Neuron (in vitro differentiated cells): Measurements from ENCODE around the gene NLRC5.
"Not testable (repeated sequence)": the region's sequence is repeated elsewhere in the genome, so short reads cannot be mapped to it uniquely, and the experiment has no call there.

Source experiments
- H2AFZ ChIP-seq: one replicate; pipeline ENCODE4 v1.6.1; 2013; ENCODE audit warnings: low read depth, mild to moderate bottlenecking, inconsistent platforms, low read length, moderate library complexity
- H3K27me3 ChIP-seq: one replicate; pipeline ENCODE4 v1.6.1; 2013; ENCODE audit warnings: low read length; ENCODE audit not compliant: insufficient read depth
- H3K36me3 ChIP-seq: one replicate; pipeline ENCODE4 v1.6.1; 2013; ENCODE audit warnings: low read length; ENCODE audit not compliant: insufficient read depth
- H3K4me1 ChIP-seq: one replicate; pipeline ENCODE4 v1.6.1; 2013; ENCODE audit warnings: low read length; ENCODE audit not compliant: insufficient read depth
- H3K4me3 ChIP-seq: 2 replicates; pipeline ENCODE4 v1.5.1; 2013; ENCODE audit warnings: mild to moderate bottlenecking, low read length, moderate library complexity
- H3K9me3 ChIP-seq: one replicate; pipeline ENCODE4 v1.6.1; 2013; ENCODE audit warnings: low read length

Gene NLRC5

DNA sequence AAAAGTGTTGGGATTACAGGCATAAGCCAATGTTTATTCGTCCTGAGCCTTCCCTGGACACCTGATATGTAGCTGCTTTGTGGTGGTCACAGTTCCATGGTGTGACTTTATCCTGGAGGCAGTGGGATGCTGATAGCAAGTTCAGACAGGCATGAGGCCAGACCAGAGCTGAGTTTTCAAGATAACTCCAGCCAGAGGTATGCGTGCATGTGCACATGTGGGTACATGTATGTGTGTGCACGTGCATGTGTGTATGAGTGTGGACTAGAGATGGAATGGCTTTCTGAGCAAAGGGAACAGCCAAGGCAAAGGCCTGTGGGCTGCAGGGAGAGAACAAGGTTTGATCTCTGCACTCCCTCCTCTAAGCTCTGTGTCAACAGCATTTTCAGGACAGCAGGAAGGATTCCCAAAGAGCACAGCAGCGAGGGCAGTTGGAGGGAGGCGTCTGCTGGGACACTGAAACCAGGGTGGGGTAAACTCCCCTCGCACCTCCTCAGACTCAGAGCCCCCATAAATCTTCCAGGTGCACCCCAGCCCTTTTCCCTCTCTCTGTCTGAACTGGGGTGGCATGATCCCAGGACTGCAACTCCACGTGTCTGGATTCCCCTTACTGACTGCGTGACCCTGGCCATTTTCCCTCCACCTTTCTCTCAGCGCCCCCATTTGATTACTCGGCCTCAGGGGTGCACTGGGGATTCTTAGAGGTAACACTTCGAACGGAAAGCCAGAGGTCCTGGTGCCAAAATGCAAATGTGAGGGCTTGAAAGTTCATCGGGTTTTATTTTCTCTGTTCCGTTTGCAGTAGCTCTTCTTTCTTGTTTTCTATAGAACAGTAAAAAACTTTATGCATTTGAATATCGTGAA lies 15.3 kb downstream of the NLRC5 start:
- Histone ChIP-seq H3K4me1 (no peaks in the 10 kb centered on the region), H3K27me3 (peaks cover 11% of the 10 kb centered on the region), H2AFZ (no peak overlapping the region), H3K4me3 (no peak overlapping the region), H3K36me3 (no peaks in the 10 kb centered on the region), H3K9me3 (no peaks in the 10 kb centered on the region)

DNA sequence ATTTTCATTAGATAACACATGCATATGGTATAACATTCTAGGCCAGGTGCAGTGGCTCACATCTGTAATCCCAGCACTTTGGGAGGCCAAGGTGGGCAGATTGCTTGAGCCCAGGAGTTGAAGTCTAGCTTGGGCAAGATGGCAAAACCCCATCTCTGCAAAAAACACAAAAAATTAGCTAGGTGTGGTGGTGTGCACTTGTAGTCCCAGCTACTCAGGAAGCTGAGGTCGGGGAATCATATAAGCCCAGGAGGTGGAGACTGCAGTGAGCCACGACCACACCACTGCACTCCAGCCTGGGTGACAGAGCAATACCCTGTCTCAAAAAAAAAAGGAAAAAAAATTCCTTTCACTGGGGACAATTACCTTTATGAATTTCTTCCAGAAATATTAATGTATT lies 16.2 kb downstream of the NLRC5 start:
- H2AFZ ChIP-seq, H3K4me1 ChIP-seq, H3K9me3 ChIP-seq, H3K36me3 ChIP-seq, H3K4me3 ChIP-seq: not testable (repeated sequence)
- H3K27me3 ChIP-seq = peaks cover 11% of the 10 kb centered on the region

DNA sequence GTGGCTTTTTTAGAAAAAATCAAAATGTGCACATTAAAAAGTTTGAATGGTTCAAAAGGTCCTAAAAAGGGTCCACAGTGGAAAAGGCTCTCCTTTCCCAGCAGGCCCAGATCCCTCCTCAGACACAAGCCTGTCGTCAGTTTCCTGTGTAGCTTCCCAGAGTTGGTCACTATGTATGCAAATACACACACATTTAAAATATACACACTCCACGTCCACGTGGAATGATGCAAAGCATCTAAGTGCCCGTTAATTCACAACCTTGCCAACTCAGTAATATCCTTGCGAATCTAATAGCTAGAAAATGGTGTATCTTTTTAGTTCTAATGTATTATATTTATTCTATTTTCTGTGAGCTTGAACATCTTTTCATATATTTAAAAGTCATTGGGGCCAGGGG lies 17.7 kb downstream of the NLRC5 start:
- Histone ChIP-seq H3K9me3 (no peaks in the 10 kb centered on the region), H3K4me1 (no peaks in the 10 kb centered on the region), H3K27me3 (peaks cover 11% of the 10 kb centered on the region), H3K4me3 (no peak overlapping the region), H2AFZ (no peak overlapping the region), H3K36me3 (no peaks in the 10 kb centered on the region)

DNA sequence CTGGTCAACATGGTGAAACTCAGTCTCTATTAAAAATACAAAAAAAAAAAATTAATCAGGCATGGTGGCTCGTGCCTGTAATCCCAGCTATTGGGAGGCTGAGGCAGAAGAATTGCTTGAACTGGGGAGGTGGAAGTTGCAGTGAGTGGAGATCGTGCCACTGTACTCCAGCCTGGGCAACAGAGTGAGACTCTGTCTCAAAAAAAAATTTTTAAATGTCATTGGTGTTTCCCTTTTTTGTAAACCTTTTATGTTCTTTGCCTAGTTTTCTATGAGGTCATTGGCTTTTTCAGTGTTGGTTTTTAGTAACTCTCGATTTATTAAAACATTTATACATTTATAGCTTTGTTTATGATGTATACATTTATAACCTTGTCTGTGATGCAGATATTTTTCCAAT lies 18.2 kb downstream of the NLRC5 start:
- Histone ChIP-seq H2AFZ (no peak overlapping the region), H3K4me1 (no peaks in the 10 kb centered on the region), H3K27me3 (peaks cover 11% of the 10 kb centered on the region), H3K9me3 (no peaks in the 10 kb centered on the region), H3K4me3 (no peak overlapping the region), H3K36me3 (no peaks in the 10 kb centered on the region)

DNA sequence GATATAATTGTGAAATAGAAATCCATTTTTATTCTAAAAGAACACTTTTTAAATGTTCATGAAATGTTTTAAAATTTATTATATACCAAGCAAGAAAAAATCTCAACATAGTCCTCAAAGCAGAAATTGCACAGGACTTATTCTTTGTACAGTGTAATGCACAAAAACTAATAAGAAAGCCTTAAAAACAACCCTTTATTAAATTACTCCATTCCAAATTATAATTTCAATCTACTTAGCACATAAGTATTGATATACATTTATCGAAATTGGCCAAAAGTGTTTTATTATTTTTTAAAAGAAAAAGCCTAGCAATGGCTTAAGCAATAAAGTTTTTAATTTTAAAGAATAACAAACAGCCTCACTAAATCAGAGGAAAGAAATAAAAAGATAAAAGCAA lies 19.1 kb downstream of the NLRC5 start:
- H3K9me3 ChIP-seq = no peaks in the 10 kb centered on the region
- no peak overlapping the region for H3K4me3 ChIP-seq
- no peaks in the 10 kb centered on the region for H3K4me1 ChIP-seq
- H3K36me3 ChIP-seq = no peaks in the 10 kb centered on the region
- peaks cover 11% of the 10 kb centered on the region for H3K27me3 ChIP-seq
- no peak overlapping the region for H2AFZ ChIP-seq

DNA sequence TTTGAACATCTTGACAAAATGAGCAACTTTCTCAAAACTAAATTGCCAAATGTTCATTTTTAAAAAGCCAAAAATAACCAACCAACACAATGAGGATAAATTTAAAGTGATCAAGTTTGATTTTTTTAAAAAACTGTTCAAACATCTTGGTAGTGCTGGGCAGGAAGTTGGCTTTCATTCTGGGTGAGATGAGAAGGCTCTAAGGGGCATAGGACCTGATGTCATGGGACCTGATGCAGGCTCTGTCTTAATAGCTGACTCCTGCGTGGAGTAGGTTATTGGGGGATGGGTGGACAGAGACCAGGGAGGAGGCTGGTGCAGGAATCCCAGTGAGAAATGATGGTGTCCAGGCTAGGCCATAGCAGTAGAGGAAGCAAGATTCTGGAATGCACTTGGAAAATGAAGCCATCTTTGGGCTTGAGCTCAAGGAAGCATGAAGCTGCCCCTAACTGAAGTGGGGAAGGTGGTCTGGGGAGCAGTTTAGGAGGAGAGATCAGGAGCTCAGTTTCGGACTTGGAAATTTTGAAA lies 20.4 kb downstream of the NLRC5 start:
- no peaks in the 10 kb centered on the region for H3K9me3 ChIP-seq
- H3K4me3 ChIP-seq = no peak overlapping the region
- no peak overlapping the region for H2AFZ ChIP-seq
- no peaks in the 10 kb centered on the region for H3K4me1 ChIP-seq
- H3K36me3 ChIP-seq = no peaks in the 10 kb centered on the region
- H3K27me3 ChIP-seq = peaks cover 1% of the 10 kb centered on the region

DNA sequence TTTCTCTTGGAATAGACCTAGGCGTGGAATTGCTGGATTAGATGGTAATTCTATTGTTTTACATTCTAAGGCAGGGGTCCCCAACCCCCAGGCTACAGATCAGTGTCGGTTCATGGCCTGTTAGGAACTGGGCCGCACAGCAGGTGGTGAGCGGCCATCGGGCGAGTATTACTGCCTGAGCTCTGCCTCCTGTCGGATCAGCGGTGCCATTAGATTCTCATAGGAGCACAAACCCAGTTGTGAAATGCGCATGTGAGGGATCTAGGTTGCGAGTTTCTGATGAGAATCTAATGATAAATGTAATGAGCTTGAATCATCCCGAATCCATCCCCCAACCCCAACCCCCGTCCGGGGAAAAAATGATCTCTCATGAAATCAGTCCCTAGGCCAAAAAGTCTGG lies 23.0 kb downstream of the NLRC5 start:
- Histone ChIP-seq H3K9me3 (no peaks in the 10 kb centered on the region), H3K4me3 (no peak overlapping the region), H3K4me1 (no peaks in the 10 kb centered on the region), H2AFZ (no peak overlapping the region), H3K36me3 (no peaks in the 10 kb centered on the region), H3K27me3 (no peaks in the 10 kb centered on the region)

DNA sequence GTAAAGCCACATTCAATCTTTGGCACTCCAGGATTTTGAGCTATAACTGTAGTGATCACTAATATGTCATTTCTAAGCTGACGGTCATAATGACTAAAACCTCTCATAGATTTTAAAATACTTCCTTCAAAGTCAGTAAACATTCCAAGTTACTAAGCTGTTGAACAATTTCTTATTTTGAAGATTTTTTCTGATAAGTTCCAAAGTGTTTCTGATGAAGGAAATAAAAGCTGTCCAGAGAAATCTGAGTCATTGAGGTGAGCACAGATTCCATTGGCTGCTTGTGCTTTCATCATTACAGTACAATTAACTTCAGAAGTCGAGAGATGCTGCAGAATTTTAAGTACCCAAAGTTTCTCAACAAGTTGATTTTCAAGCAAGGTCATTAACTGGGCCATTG lies 23.9 kb downstream of the NLRC5 start:
- H3K4me1 ChIP-seq = no peaks in the 10 kb centered on the region
- no peaks in the 10 kb centered on the region for H3K36me3 ChIP-seq

DNA sequence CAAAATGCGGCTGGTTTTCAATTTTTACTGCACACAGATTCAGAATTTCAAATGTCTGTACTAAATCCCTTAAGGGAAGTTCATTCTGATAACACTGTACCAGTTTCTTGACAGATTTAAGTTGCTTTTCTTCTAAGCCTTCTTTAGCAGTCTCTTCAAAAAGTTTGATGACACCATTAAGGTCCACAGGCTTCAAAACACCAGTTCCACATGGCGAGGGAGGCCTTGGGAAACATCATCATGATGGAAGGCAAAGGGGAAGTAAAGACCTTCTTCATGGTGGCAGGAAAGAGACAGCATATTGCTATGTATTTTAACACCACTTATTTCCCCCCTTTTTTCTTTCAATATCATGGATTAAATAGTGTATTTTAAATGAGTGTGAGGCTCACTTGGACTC lies 24.5 kb downstream of the NLRC5 start:
- H2AFZ ChIP-seq = no peak overlapping the region
- H3K9me3 ChIP-seq = no peaks in the 10 kb centered on the region
- H3K27me3 ChIP-seq = no peaks in the 10 kb centered on the region
- no peaks in the 10 kb centered on the region for H3K36me3 ChIP-seq
- no peak overlapping the region for H3K4me3 ChIP-seq
- H3K4me1 ChIP-seq = no peaks in the 10 kb centered on the region

More for the DNA sequence above, 23.9 kb downstream of the NLRC5 start:
- Histone ChIP-seq H3K9me3 (no peaks in the 10 kb centered on the region), H2AFZ (no peak overlapping the region), H3K4me3 (no peak overlapping the region), H3K27me3 (no peaks in the 10 kb centered on the region)

DNA sequence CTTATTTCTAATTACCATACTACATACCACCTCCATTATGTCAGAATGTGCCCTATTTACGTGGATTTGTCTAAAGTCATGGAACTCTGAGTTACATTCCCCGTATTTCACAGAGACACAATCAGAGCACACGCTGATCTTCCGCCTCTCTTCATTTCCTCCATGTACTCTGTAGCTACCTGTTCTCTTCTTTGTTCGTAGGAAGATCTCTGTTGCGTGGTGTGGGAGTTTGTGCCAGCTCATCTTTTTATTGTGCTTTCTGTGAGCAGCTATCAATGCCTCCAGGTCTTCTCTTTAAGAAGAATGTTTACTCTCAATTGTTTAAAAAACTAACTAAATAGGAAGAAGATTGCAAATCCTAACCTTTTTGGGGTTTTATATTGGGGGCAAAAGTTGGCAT lies 26.9 kb downstream of the NLRC5 start:
- Histone ChIP-seq H3K4me3 (no peak overlapping the region), H2AFZ (no peak overlapping the region), H3K27me3 (no peaks in the 10 kb centered on the region), H3K9me3 (no peaks in the 10 kb centered on the region), H3K4me1 (no peaks in the 10 kb centered on the region), H3K36me3 (no peaks in the 10 kb centered on the region)

DNA sequence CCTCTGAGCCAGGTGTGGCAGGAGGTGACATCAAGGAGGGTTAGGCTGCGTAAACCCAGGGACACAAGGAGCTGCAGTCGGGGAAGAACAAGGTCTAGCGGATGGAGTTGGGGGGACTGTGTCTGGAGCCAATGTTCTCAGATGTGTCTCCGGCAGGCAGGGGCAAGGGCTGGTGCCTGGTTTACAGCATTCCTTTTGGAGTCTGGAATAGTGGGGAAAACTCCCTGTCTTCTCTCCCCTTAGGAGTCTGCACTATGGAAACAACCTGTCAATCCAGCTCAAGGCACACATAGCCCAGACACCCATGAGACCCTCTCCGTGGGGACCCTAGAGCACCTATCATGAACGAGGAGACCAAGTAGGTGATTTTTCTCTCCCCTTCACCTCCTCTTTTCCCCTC lies 27.5 kb downstream of the NLRC5 start:
- H3K9me3 ChIP-seq = no peaks in the 10 kb centered on the region
- no peaks in the 10 kb centered on the region for H3K4me1 ChIP-seq
- H3K36me3 ChIP-seq = no peaks in the 10 kb centered on the region
- H3K4me3 ChIP-seq = no peak overlapping the region
- no peak overlapping the region for H2AFZ ChIP-seq
- H3K27me3 ChIP-seq = no peaks in the 10 kb centered on the region

DNA sequence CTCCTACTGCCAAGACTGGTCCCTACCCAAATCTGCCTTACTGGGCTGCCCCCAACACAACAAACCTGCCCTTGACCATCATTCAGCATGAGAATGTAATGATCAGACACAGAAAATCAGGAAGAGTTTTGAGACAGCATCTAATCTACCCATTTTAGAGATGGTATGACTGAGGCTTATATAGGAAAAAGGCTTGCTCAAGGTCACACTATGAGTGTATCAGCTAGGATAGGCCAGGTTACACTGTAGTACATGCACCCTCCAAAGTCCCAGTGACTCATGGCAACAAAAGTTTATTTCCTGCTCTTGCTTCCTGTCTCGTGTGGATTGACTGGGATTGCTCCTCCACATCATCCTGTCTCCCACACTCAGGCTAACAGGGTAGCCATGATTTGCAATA lies 27.9 kb downstream of the NLRC5 start:
- Histone ChIP-seq H3K4me3 (no peak overlapping the region), H3K4me1 (no peaks in the 10 kb centered on the region), H3K36me3 (no peaks in the 10 kb centered on the region), H3K27me3 (no peaks in the 10 kb centered on the region), H3K9me3 (no peaks in the 10 kb centered on the region), H2AFZ (no peak overlapping the region)

DNA sequence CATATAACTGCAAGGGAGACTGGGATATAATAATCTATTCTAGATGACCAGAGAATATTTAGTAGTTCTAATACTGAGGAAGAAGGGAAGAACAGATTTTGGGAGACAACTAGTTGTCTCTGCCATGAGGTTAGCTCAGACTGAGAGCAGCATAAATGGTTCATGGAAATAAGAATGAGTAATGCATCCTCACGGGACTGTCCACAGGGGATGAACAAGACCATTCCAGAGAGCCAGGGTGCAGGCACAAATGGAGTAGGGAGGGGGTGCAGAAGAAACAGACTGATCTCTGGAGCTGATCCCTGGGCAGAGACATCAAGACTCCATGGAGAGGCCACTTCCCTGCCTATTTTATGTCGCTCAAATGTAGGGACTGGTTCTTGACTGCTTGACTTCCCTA lies 30.4 kb downstream of the NLRC5 start:
- Histone ChIP-seq H3K4me3 (no peak overlapping the region), H3K27me3 (peaks cover 5% of the 10 kb centered on the region), H3K4me1 (no peaks in the 10 kb centered on the region), H3K36me3 (no peaks in the 10 kb centered on the region), H2AFZ (no peak overlapping the region), H3K9me3 (no peaks in the 10 kb centered on the region)

DNA sequence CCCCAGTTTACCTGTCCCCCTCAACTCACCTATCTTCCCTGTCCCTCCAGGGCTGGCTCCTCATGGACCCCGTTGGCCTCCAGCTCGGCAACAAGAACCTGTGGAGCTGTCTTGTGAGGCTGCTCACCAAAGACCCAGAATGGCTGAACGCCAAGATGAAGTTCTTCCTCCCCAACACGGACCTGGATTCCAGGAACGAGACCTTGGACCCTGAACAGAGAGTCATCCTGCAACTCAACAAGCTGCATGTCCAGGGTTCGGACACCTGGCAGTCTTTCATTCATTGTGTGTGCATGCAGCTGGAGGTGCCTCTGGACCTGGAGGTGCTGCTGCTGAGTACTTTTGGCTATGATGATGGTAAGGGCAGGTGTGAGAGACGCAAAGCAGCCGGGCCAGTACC lies 31.3 kb downstream of the NLRC5 start:
- no peak overlapping the region for H3K4me3 ChIP-seq
- H3K9me3 ChIP-seq = no peaks in the 10 kb centered on the region
- H3K4me1 ChIP-seq = no peaks in the 10 kb centered on the region
- H3K27me3 ChIP-seq = peaks cover 5% of the 10 kb centered on the region
- no peaks in the 10 kb centered on the region for H3K36me3 ChIP-seq
- H2AFZ ChIP-seq = no peak overlapping the region
